Skeletal muscle satellite cell (primary cell): ENCODE results near the gene PABPN1L.
"Not testable (repeated sequence)": the region's sequence is repeated elsewhere in the genome, so short reads cannot be mapped to it uniquely, and the experiment has no call there.

ENCODE experiments used
- H3K27me3 ChIP-seq: 2 replicates; pipeline ENCODE4 v1.7.0; 2013; ENCODE audit warnings: low read length; ENCODE audit not compliant: control insufficient read depth, insufficient read depth
- H3K36me3 ChIP-seq: 2 replicates; pipeline ENCODE4 v1.7.0; 2013; ENCODE audit warnings: mild to moderate bottlenecking, control low read depth, low read length; ENCODE audit not compliant: insufficient read depth
- H3K4me1 ChIP-seq: 2 replicates; pipeline ENCODE4 v1.7.0; 2013; ENCODE audit warnings: low read length; ENCODE audit not compliant: control insufficient read depth, insufficient read depth
- H3K4me2 ChIP-seq: 2 replicates; pipeline ENCODE4 v1.7.0; 2013; ENCODE audit warnings: mild to moderate bottlenecking, low read length
- H3K4me3 ChIP-seq: 2 replicates; pipeline ENCODE4 v1.7.0; 2013; ENCODE audit warnings: low read length
- H3K9ac ChIP-seq: 2 replicates; pipeline ENCODE4 v1.7.0; 2013; ENCODE audit warnings: mild to moderate bottlenecking, low read depth, low read length, moderate library complexity
- H3K9me3 ChIP-seq: replicated peaks from 2 replicates; pipeline ENCODE4 v1.7.0; 2013; ENCODE audit warnings: mild to moderate bottlenecking, control low read depth, low read length

Gene PABPN1L

GRCh38 chr16:88827727-88828126 lies 38.7 kb downstream of the PABPN1L start:
- H3K4me2 ChIP-seq = no peak overlapping the region
- no peaks in the 10 kb centered on the region for H3K27me3 ChIP-seq
- no peak overlapping the region for H3K4me3 ChIP-seq
- H3K4me1 ChIP-seq = no peaks in the 10 kb centered on the region
- H3K9ac ChIP-seq = no peak overlapping the region
- no peaks in the 10 kb centered on the region for H3K36me3 ChIP-seq
- H3K9me3 ChIP-seq = no peaks in the 10 kb centered on the region

DNA sequence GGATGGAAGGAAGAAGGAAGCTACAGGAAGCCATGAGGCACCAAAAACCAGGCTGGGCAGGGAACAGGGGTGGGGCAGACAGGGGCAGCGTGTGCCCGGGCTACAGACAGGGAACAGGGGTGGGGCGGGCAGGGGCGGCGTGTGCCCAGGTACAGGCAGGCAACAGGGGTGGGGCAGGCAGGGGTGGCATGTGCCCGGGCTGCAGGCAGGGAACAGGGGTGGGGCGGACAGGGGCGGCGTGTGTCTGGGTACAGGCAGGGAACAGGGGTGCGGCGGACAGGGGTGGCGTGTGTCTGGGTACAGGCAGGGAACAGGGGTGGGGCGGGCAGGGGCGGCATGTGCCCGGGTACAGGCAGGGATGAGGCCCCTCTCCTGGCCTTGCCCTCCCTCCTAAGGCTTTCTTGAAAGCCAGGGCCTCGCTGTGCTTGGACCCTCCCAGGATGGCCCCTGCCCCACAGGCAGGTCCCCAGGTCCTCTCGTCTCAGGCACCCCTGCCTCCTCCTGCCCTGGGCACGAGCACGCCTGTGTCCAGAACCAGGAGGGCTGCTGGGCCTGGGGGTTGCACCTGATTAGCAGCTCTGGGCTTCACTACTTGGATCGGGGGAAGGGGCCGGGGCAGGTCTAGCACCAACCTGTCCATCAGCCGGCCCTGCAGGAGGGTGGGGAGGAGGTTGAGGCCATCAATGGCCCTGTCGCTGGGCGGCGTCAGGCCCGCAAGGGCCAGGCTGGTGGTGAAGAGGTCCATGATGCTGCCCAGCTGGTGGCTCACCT lies 40.2 kb downstream of the PABPN1L start:
- no peaks in the 10 kb centered on the region for H3K9me3 ChIP-seq
- H3K4me1 ChIP-seq = no peaks in the 10 kb centered on the region
- H3K4me3 ChIP-seq = no peak overlapping the region
- H3K36me3 ChIP-seq = peaks cover 9% of the 10 kb centered on the region
- no peak overlapping the region for H3K9ac ChIP-seq
- no peaks in the 10 kb centered on the region for H3K27me3 ChIP-seq
- H3K4me2 ChIP-seq = no peak overlapping the region

DNA sequence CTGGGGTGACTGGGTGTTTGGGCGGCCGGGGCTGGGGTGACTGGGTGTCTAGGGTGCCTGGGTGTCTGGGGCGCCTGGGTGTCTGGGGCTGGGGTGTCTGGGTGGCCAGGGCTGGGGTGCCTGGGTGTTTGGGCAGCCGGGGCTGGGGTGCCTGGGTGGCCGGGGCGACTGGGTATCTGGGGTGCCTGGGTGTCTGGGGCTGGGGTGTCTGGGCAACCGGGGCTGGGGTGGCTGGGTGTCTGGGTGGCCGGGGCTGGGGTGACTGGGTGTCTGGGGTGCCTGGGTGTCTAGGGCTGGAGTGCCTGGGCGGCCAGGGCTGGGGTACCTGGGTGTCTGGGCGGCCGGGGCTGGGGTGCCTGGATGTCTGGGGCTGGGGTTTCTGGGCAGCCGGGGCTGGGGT lies 41.3 kb downstream of the PABPN1L start:
- H3K36me3 ChIP-seq = peaks cover 9% of the 10 kb centered on the region
- H3K9ac ChIP-seq = no peak overlapping the region
- H3K4me3 ChIP-seq = no peak overlapping the region

GRCh38 chr16:88824256-88825077 lies 42.0 kb downstream of the PABPN1L start:
- no peak overlapping the region for H3K4me2 ChIP-seq
- H3K9ac ChIP-seq = no peak overlapping the region
- no peaks in the 10 kb centered on the region for H3K27me3 ChIP-seq
- no peaks in the 10 kb centered on the region for H3K4me1 ChIP-seq
- no peak overlapping the region for H3K4me3 ChIP-seq
- no peaks in the 10 kb centered on the region for H3K9me3 ChIP-seq
- H3K36me3 ChIP-seq = peaks cover 9% of the 10 kb centered on the region

More for the DNA sequence above, 41.3 kb downstream of the PABPN1L start:
- no peaks in the 10 kb centered on the region for H3K27me3 ChIP-seq
- H3K4me2 ChIP-seq = no peak overlapping the region
- H3K4me1 ChIP-seq = no peaks in the 10 kb centered on the region
- no peaks in the 10 kb centered on the region for H3K9me3 ChIP-seq

GRCh38 chr16:88823646-88824045 lies 42.8 kb downstream of the PABPN1L start:
- not testable (repeated sequence) for H3K27me3 ChIP-seq, H3K4me3 ChIP-seq, H3K4me1 ChIP-seq, H3K4me2 ChIP-seq, H3K9me3 ChIP-seq, H3K36me3 ChIP-seq, H3K9ac ChIP-seq

DNA sequence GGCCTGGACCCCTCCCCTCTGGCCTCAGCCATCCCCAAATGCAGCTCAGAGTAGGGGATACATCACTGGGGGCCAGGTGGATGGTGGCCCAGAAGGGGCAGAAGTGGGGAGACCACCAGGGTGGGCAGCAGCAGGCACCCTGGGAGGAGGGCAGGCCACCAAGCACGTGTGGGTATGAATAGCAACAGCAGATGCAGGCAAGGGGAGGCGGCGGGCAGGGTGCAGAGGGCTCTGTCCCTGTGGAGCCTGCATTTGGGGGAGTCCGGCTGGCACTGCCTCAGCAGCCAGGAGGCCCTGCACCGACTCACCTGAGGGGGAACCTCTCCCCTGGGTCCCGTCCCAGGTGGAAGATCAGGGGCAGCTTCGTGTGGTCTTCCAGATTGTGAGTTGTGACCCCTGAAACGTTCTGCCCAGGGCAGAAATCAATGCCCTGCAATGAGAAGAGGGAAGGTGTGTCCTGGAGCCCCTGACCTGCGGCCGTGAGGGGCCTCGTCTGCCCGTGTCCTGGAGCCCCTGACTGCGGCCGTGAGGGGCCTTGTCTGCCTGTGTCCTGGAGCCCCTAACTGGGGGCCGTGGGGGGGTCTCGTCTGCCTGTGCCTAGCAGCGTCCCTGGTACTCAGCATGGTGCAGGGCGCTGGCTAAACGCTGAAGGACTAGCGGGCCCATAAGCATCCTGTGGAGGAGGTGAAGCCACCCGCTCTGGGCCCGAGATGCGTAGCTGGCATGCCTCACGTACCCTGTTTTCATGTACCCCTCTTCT lies 44.0 kb downstream of the PABPN1L start:
- H3K36me3 ChIP-seq = peaks cover 9% of the 10 kb centered on the region
- H3K9ac ChIP-seq = no peak overlapping the region
- no peaks in the 10 kb centered on the region for H3K4me1 ChIP-seq
- H3K4me2 ChIP-seq = no peak overlapping the region
- no peak overlapping the region for H3K4me3 ChIP-seq
- no peaks in the 10 kb centered on the region for H3K27me3 ChIP-seq
- no peaks in the 10 kb centered on the region for H3K9me3 ChIP-seq

- Histone ChIP-seq H3K27me3 (no peaks in the 10 kb centered on the region), H3K4me1 (no peaks in the 10 kb centered on the region), H3K4me3 (no peak overlapping the region), H3K4me2 (no peak overlapping the region), H3K9ac (no peak overlapping the region), H3K9me3 (no peaks in the 10 kb centered on the region), H3K36me3 (peaks cover 9% of the 10 kb centered on the region)
Observed at GRCh38 chr16:88821168-88821850, 45.2 kb downstream of the PABPN1L start.

DNA sequence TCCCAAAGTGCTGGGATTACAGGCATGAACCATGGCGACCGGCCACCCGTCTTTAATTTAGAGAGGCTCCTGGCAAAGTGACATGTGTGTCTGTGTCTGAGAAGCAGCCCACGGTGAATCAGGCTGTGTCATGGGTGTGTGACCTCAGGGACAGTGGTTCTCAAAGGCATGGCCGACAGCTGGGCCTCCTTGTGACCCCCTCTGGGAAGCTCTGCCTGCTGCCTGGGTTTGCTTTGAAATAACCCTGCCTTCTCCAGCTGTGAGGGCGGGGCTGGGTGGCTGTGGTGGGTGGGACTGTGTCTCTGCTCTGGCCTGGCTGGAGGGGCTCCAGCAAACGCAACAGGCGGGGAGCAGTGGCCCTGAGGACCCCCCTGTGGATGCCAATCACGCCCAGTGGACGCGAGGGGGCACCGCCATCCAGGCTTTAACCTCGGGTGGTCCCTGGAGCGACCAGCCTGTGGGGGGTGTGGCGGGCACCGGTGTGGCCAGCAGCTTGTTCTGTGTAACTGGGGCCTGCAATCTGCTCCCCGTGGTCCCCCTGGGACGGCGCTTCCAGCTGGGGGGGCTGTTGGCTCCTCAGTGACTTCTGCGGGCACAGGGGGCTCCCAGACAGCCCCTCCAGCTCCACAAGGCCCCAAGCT lies 46.0 kb downstream of the PABPN1L start:
- no peak overlapping the region for H3K4me3 ChIP-seq
- H3K9me3 ChIP-seq = no peaks in the 10 kb centered on the region
- no peaks in the 10 kb centered on the region for H3K27me3 ChIP-seq
- H3K36me3 ChIP-seq = peaks cover 9% of the 10 kb centered on the region
- H3K4me2 ChIP-seq = no peak overlapping the region
- no peaks in the 10 kb centered on the region for H3K4me1 ChIP-seq
- H3K9ac ChIP-seq = no peak overlapping the region

DNA sequence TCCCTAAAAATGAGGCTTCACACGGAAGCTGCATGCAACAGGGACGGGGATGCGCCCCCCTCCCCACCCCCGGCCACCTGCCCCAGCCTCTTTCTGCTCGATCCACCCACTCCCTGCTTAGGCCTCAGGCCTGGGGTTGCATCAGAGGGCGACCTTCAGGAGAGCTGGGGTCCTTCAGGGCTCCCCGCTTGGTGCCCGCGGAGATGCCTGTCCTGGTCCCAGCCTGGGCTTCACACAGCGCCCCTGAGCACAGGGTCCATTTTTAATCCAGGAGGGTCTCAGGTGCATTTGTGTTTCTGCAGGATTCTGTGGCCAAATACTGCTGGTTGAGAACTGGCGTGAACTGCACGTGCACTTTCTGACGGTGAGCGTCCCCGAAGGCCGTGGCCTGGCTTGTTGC lies 47.3 kb downstream of the PABPN1L start:
- Histone ChIP-seq H3K4me1 (no peaks in the 10 kb centered on the region), H3K9me3 (no peaks in the 10 kb centered on the region), H3K4me3 (no peak overlapping the region), H3K9ac (no peak overlapping the region), H3K27me3 (no peaks in the 10 kb centered on the region), H3K4me2 (no peak overlapping the region), H3K36me3 (peaks cover 9% of the 10 kb centered on the region)

- peaks cover 9% of the 10 kb centered on the region for H3K36me3 ChIP-seq
- H3K4me3 ChIP-seq = no peak overlapping the region
Observed at GRCh38 chr16:88818575-88818874, 47.9 kb downstream of the PABPN1L start.

More at GRCh38 chr16:88818575-88818874, 47.9 kb downstream of the PABPN1L start:
- no peaks in the 10 kb centered on the region for H3K4me1 ChIP-seq
- no peak overlapping the region for H3K4me2 ChIP-seq
- no peaks in the 10 kb centered on the region for H3K9me3 ChIP-seq
- H3K27me3 ChIP-seq = no peaks in the 10 kb centered on the region
- no peak overlapping the region for H3K9ac ChIP-seq
